Measurements from ENCODE around the gene METTL23.
"Not testable (repeated sequence)": the region's sequence is repeated elsewhere in the genome, so short reads cannot be mapped to it uniquely, and the experiment has no call there.

Gene METTL23

GRCh38 chr17:76714336-76714735, 12.3 kb upstream of the METTL23 start:
- no peak for DNase-seq

- DNase-seq: peak; percentile 79 to 86 (median 80)
Observed at GRCh38 chr17:76714822-76715495, 11.7 kb upstream of the METTL23 start.

- DNase-seq: no peak
Observed at GRCh38 chr17:76715496-76715830, 11.2 kb upstream of the METTL23 start.

- DNase-seq: peak; percentile 78 to 92 (median 85)
Observed at GRCh38 chr17:76716146-76716838, 10.3 kb upstream of the METTL23 start.

GRCh38 chr17:76716839-76717215, 9.8 kb upstream of the METTL23 start:
- peak in 1 of 3 donors; percentile 40 for DNase-seq

GRCh38 chr17:76718516-76718915, 8.1 kb upstream of the METTL23 start:
- no peak for DNase-seq

- no peak for DNase-seq
Observed at GRCh38 chr17:76720211-76720610, 6.4 kb upstream of the METTL23 start.

GRCh38 chr17:76720941-76721340, 5.7 kb upstream of the METTL23 start:
- DNase-seq: no peak

GRCh38 chr17:76721463-76721862, 5.2 kb upstream of the METTL23 start:
- no peak for DNase-seq

- no peak for DNase-seq
Observed at GRCh38 chr17:76722279-76722678, 4.4 kb upstream of the METTL23 start.

- not testable (repeated sequence) for DNase-seq
Observed at GRCh38 chr17:76722977-76723376, 3.7 kb upstream of the METTL23 start.

GRCh38 chr17:76723812-76724211, 2.8 kb upstream of the METTL23 start:
- no peak for DNase-seq

GRCh38 chr17:76725580-76726230, 934 bp upstream of the METTL23 start:
- peak; percentile 69 to 86 (median 72) for DNase-seq

- peak; percentile 97 to 98 (median 98) for DNase-seq
Observed at GRCh38 chr17:76726231-76726775, 336 bp upstream of the METTL23 start, which contains the start of gene JMJD6. Gene JMJD6, minus strand, starts transcription at chr17:76726606. Its CDS starts 131 bp downstream, at chr17:76726475.

- peak; percentile 56 to 68 (median 67) for DNase-seq
Observed at GRCh38 chr17:76727745-76728456, 1.3 kb downstream of the METTL23 start.

GRCh38 chr17:76731800-76732733, 5.4 kb downstream of the METTL23 start:
- DNase-seq: not testable (repeated sequence)

GRCh38 chr17:76732734-76733617, 6.3 kb downstream of the METTL23 start:
- no peak for DNase-seq

GRCh38 chr17:76733618-76733957, 6.9 kb downstream of the METTL23 start:
- no peak for DNase-seq

GRCh38 chr17:76734080-76734840, 7.6 kb downstream of the METTL23 start:
- DNase-seq: peak; percentile 41 to 55 (median 52)

- peak; percentile 45 to 59 (median 51) for DNase-seq
Observed at GRCh38 chr17:76735006-76735405, 8.4 kb downstream of the METTL23 start.
